ENCODE results near the gene C1orf56.
A peak's percentile ranks its signal among the peaks of the same experiment; 100 is the strongest.

The C1orf56 gene

GRCh38 chr1:151026460-151026859, 21.1 kb upstream of the C1orf56 start:
- no peak for DNase-seq

DNA sequence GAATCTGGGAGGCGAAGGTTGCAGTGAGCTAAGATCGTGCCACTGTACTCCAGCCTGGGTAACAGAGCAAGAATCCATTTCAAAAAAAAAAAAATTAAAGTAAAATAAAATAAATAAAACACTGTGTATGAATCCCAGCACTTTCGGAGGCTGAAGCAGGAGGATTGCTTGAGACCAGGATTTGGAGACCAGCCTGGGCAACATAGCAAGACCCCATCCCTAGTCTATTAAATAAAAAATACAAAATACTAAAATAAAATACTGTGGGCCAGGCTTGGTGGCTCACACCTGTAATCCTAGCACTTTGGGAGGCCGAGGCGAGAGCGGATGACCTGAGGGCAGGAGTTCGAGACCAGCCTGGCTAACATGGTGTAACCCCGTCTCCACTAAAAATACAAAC, 15.4 kb upstream of the C1orf56 start:
- no peak for DNase-seq

GRCh38 chr1:151035167-151035566, 12.4 kb upstream of the C1orf56 start:
- no peak for DNase-seq

GRCh38 chr1:151036356-151036755, 11.2 kb upstream of the C1orf56 start, which contains the start of gene BNIPL:
TSS of gene BNIPL (plus strand) at chr1:151036586. CDS start at chr1:151036726, 140 bp downstream.
- no peak for DNase-seq

- no peak for DNase-seq
These were observed 10.5 kb upstream of the C1orf56 start for GRCh38 chr1:151037032-151037431.

DNA sequence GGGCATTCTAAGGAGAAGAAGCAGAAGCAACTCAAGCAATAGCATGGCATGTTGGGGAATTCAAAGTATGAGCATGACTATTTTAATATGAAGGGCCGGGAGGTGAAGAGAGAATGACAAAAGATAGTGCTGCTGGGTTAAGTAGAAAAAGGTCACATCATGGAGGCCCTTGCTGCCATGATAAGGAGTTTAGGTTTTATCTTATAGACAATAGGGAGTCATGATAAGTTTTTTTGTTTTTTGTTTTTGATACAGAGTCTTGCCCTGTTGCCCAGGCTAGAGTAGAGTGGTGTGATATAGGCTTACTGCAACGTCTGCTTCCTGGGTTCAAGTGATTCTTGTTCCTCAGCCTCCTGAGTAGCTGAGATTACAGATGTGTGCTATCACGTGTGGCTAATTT, 8.0 kb upstream of the C1orf56 start:
- no peak for DNase-seq

DNA sequence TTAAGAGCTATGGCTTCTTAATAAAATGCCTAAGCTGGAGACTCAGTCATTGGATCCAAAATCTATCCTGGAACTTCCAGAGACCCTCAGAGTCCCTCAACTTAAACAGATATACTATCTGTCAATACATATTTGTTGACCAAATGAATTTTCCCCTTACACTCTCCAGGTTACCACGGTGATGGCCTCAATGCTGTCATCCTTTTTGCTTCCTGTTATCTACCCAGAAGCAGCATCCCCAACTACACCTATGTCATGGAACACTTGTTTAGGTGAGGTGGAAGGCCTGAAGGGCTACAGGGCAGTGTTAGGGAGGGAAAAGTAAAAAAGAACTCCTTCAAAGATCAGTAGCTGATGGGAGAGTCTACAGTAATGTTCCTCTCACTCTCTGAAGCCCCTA, 4.4 kb upstream of the C1orf56 start:
- no peak for DNase-seq

- peak; percentile 63 for DNase-seq
These were observed 534 bp downstream of the C1orf56 start for GRCh38 chr1:151047925-151048644.

DNA sequence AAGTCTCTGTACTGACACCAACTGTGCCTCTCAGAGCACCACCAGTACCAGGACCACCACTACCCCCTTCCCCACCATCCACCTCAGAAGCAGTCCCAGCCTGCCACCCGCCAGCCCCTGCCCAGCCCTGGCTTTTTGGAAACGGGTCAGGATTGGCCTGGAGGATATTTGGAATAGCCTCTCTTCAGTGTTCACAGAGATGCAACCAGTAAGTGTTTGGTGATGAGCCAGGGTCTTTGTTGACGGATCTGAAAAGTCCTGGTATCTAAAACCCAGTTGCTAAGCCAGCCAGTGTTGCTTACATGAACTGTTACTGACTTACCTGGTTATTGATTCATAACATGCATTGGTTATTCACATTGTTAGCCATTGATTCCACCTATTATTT, 1.1 kb downstream of the C1orf56 start:
- no peak for DNase-seq

DNA sequence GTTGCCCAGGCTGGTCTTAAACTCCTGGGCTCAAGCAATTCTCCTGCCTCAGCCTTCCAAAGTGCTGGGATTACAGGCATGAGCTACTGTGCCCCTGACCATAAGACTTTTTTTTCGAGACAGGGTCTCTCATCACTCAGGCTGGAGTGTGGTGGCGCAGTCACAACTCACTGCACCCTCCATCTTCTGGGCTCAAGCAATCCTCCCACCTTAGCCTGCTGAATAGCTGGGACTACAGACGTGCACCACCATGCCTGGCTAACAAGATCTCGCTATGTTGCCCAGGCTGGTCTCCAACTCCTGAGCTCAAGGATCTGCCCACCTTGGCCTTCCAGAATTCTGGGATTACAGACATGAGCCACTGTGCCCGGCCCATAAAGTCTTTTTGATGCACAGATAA, 1.9 kb downstream of the C1orf56 start:
- DNase-seq, result no peak

GRCh38 chr1:151050051-151050688, 2.6 kb downstream of the C1orf56 start:
- DNase-seq, result no peak

GRCh38 chr1:151051356-151052009, 3.9 kb downstream of the C1orf56 start:
- DNase-seq, result no peak

DNA sequence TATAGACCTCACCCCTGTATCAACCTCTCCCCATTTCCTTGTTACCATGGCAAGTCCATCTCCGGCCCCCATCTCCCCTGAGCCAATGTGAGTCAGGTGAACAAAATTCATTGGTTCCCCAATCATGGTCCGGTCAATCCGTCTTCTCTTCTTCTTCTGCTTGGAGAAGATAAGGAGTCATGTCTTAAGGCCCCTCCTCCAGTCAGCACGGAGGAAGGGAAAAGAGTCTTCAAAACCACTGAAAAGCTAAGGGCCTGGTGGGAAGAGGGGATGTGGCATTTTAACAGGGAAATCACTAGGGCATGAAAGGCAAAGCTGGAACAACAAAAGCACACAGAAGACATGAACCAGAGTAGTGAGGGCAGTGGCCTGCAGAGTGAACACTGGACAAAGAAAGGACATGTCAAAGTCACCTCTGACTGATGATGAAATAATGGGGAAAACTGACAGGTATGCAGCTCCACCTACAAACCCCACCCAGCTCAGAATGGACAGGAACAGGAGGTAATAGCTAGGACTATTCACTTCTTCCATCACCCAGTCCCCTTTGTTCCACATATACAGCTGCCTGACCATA, 7.5 kb downstream of the C1orf56 start:
- no peak for DNase-seq

DNA sequence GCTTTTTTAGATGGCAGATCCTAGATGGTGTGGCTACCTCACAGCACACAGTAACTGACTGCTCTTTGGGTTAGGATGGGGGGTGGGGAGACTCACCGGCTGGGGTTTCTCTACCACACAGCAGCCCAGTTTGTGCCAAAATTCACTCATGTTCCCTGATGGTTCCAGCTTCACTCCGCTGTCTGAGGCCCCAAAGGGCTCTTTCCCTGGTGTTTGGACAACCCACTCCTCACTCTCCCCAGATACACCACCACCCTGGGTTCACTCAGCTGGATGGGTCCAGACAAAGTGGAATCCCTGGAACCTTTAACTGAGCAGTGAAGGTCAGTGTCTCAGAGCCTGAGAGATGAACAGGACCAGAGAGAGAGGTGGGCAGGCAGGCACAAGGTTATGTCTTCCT, 8.0 kb downstream of the C1orf56 start:
- DNase-seq, result no peak

DNA sequence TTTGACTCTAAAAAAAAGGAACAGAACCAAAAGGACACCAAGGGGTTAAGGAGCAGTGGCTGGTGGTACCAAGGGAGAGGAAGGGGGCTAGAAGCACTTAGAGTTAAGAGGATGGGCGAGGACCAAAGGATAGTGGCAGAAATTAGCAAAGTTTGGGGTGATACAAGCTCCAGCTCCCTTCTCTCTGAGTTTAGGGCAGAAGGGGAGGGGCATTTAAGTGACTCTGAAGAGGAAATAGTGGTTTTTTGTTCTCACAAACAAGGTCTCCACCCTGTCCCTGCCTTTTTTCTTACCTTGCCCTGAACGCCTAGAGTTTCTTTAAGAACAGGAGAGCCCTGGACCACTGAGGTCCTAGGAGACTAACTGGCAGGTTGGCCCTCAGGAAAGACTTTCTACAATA, 8.6 kb downstream of the C1orf56 start:
- peak; percentile 23 for DNase-seq

DNA sequence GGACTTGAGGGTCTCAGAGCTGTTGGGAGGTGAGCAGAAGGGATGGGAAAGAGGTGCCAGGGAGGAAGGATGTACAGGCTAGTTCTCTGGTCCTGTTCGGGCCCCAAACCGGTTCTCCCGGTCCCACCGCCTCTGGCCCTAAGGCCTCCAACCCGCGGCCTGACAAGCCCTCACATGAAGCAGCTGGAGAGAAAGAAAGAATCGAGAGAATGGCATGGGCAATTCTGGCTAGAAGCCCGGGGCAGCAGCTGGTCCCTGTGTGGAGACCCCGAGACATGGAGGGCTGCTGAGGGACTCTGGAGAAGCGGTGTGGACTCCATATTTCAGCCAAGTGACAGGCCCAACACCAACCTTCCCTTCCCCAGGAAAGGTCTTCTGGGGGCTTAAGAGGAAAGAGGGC, 11.1 kb downstream of the C1orf56 start:
- DNase-seq, result no peak

GRCh38 chr1:151059109-151060006, 11.8 kb downstream of the C1orf56 start, which contains the start of gene CDC42SE1:
TSS of gene CDC42SE1 (minus strand) at chr1:151059622. CDS start at chr1:151055730, 3,892 bp downstream.
- DNase-seq, result peak; percentile 87

DNA sequence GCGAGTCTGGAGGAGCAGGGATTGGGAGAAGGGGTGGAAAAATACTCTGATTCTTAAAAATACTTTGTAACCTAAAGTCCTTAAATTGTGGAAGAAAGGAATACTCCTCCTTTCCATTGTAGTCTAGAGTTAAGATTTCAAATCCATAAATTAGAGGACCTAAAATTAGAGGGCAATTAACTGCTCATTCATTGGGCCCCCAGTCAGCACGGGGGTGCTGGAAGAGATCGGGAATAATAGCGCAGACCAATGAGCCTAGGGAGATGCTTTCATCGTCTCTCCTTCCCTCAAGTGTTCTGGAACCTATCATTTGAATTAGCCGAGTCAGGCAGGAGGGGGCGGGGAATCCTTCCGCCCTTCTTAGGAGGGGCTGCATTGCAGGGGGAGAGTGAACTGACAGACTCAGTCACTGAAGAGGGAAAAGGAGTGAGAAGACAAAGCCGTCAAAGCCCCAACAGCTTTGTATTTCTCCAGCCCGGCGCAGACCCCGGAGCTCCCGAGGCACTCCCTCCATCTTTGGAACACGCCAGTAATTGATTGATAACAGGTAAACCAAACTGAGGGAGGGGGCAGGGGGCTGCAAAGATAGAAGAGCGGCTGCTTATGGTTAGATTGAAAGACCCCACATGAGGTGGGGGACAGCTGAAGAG, 12.6 kb downstream of the C1orf56 start, which contains the start of gene MLLT11:
Gene MLLT11, plus strand, starts transcription at position 391 of the 650 bp plus-strand sequence. CDS start 6,828 bp downstream, outside the sequence.
- DNase-seq, result no peak

DNA sequence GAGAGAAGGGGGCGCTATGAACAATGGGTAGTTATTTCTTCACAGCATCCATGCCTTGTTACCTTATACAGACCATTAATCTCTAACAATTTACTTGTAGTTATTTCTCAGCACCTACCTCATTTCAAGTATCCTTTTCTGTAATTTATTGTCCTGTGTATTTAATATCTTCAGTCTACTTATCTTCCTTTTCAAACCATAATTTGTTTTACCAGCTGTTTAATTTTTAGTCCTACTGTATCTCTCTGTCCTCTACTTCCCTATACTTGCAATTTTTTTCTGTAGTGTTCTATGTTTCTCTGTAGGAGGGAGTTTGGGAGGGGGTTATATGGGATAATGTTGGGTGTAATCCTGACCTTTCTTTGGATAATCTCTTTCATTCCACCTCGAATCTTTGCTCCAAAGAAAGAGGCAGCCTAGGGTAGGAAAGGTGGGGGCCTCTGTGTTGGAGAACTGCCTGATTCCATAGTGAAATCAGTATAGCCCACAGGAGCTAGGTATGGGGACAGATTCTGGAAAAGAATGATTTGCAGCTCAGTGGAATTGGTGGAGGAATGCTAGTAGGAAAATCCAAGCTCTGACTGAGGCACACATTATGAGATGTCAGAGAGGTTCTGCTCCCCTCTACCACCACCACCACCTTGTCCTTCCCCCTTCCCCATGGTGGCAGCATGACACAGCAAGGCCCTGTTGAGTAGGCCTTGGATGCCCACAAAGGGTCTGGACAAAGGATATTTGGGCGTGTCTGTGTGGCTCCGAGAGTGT, 13.3 kb downstream of the C1orf56 start:
- DNase-seq, result no peak

GRCh38 chr1:151061704-151062103, 14.2 kb downstream of the C1orf56 start:
- DNase-seq, result no peak

- no peak for DNase-seq
These were observed 15.3 kb downstream of the C1orf56 start for GRCh38 chr1:151062741-151063371.

Data from CD4-positive, alpha-beta T cell treated with Interferon gamma for 1 hour (primary cell).